Activated naive CD4-positive, alpha-beta T cell treated with anti-CD3 and anti-CD28 coated beads, Interleukin-2, amount 10 ng/mL, durations not matched to agents 7 days and 5 days (primary cell): Measurements from ENCODE around the gene CHPT1.
A peak's percentile ranks its signal among the peaks of the same experiment; 100 is the strongest.

Experiments
- CTCF ChIA-PET: fragments of 350-600 bp; sonication (Branson Sonifier 250); formaldehyde crosslinking; loops from one replicate; lab custom pipeline; 2021; ENCODE audit warnings: antibody characterized with exemption; lab: Charles Lee
- DNase-seq: peaks from one replicate; pipeline ENCODE4 v3.0.0-alpha.2; 2020
- H3K27ac Mint-ChIP-seq: one replicate; pipeline ENCODE4 v1.8.0; 2021; ENCODE audit warnings: mild to moderate bottlenecking, moderate library complexity, mixed read lengths
- H3K27me3 Mint-ChIP-seq: one replicate; pipeline ENCODE4 v1.8.0; 2021; ENCODE audit warnings: mild to moderate bottlenecking, mixed read lengths
- H3K36me3 Mint-ChIP-seq: one replicate; pipeline ENCODE4 v1.8.0; 2021; ENCODE audit warnings: mixed read lengths
- H3K4me1 Mint-ChIP-seq: one replicate; pipeline ENCODE4 v1.8.0; 2021; ENCODE audit warnings: mixed read lengths
- H3K4me3 Mint-ChIP-seq: one replicate; pipeline ENCODE4 v1.8.0; 2021; ENCODE audit warnings: mild to moderate bottlenecking, moderate library complexity, mixed read lengths
- H3K9me3 Mint-ChIP-seq: one replicate; pipeline ENCODE4 v1.8.0; 2021; ENCODE audit warnings: mixed read lengths

The CHPT1 gene

DNA sequence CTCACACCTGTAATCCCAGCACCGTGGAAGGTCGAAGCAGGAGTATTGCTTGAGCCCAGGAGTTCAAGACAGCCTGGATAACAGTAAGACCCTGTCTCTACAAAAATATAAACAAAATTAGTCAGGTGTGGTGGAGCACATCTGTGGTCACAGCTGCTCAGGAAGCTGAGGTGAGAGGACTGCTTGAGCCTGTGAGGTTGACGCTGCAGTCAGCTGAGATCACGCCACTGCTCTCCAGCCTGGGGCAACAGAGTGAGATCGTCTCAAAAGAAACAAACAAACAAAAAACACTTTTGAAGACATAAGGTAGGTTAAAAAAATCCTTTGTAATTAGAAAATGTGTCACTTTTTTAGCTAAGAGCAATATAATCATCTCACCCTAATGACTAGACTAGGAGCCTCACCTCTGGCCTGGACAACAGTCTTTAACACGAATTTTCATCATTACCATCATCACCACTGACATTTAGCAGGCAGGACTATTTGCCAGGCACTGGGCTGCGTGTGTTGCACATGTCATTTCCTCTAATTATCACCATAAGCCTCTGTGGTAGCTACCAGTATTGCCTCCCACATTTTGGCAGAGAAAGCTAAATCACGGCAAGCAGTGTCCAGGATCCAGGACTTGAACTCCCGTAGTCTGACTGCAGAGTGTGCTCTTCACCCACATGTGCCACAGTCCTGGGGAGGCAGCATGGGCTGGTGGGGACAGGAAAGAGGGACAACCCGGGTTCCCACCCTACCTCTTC, 46.5 kb downstream of the CHPT1 start:
- H3K4me3 Mint-ChIP-seq: no peak overlapping the region
- no peaks in the 10 kb centered on the region for H3K27me3 Mint-ChIP-seq
- peak overlapping the region; percentile 6 for H3K27ac Mint-ChIP-seq
- H3K9me3 Mint-ChIP-seq: no peaks in the 10 kb centered on the region
- CTCF ChIA-PET: no interaction called here
- peaks cover 35% of the 10 kb centered on the region for H3K36me3 Mint-ChIP-seq
- peaks cover 16% of the 10 kb centered on the region for H3K4me1 Mint-ChIP-seq
- DNase-seq: peak; percentile 29

DNA sequence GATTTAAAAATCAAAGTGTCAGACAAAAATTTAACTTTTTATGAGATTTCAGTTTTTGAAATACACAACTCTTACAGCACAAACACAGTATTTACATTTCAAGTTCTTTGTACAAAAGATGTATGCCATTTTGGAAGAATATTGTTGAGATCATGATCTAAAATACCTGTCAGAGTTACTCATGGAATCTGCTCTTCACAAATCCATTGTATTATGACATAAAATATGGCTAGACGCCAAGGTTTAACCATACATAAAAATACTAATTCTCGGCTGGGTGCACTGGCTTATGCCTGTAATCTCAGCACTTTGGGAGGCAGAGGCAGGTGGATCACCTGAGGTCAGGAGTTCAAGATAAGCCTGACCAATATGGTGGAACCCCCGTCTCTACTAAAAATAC, 48.0 kb downstream of the CHPT1 start:
- Mint-ChIP-seq H3K27ac (no peak overlapping the region), H3K4me1 (peaks cover 16% of the 10 kb centered on the region), H3K4me3 (no peak overlapping the region), H3K9me3 (no peaks in the 10 kb centered on the region), H3K36me3 (peaks cover 32% of the 10 kb centered on the region), H3K27me3 (no peaks in the 10 kb centered on the region)
- CTCF ChIA-PET: interaction anchor here (1.0 kb wide), 1 partner anchor 14 kb away, joined by 3 read pairs; no protein-coding TSS in a partner anchor
- no peak for DNase-seq

DNA sequence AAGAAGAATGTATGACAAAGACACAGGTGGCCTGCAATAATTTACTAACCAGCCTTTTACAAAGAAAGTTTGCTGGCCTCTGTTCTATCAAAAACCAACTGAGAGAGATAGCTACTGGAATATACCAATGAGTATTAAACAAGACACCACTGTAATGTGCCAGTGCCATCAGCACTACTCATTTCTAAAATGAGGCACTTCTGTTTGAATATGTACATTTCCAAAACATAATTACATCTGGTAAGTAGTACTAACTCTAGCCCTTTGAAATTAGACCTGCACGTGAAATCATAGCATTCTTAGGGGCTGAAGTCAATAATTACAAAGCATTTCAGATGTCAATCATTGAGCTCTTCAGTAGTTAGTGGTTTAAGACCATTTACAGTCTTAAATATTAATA, 48.8 kb downstream of the CHPT1 start:
- Mint-ChIP-seq H3K4me1 (peaks cover 16% of the 10 kb centered on the region), H3K27me3 (no peaks in the 10 kb centered on the region), H3K27ac (no peak overlapping the region), H3K9me3 (no peaks in the 10 kb centered on the region), H3K4me3 (no peak overlapping the region), H3K36me3 (peaks cover 37% of the 10 kb centered on the region)
- no peak for DNase-seq
- CTCF ChIA-PET: interaction anchor here (1.0 kb wide), 2 partner anchors 11 to 14 kb away, joined by 3 read pairs; no protein-coding TSS in a partner anchor

DNA sequence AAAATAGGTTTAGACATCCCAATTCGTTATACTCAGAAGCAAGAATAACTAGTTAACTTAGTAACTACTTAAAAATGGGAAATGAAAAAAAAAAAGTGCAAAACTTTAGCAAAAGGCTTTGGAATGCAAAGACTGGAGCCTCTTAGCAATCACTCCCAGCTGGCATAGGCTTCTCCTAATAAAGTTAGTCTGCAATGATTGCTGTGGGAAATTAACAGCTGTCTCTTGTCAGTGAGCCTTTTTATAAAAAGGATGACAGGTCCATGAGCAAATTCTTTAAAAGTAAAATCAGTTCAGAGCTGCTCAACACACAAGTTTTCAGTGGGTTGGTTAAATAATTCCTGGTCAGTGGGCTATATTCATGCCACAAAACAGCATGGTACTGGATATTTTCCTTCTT, 49.2 kb downstream of the CHPT1 start:
- peaks cover 39% of the 10 kb centered on the region for H3K36me3 Mint-ChIP-seq
- no peaks in the 10 kb centered on the region for H3K9me3 Mint-ChIP-seq
- no peaks in the 10 kb centered on the region for H3K27me3 Mint-ChIP-seq
- no peak for DNase-seq
- H3K27ac Mint-ChIP-seq: no peak overlapping the region
- CTCF ChIA-PET: interaction anchor here (1.0 kb wide), 3 partner anchors 10 to 93 kb away, joined by 3 read pairs; no protein-coding TSS in a partner anchor
- H3K4me1 Mint-ChIP-seq: peaks cover 16% of the 10 kb centered on the region
- H3K4me3 Mint-ChIP-seq: no peak overlapping the region

DNA sequence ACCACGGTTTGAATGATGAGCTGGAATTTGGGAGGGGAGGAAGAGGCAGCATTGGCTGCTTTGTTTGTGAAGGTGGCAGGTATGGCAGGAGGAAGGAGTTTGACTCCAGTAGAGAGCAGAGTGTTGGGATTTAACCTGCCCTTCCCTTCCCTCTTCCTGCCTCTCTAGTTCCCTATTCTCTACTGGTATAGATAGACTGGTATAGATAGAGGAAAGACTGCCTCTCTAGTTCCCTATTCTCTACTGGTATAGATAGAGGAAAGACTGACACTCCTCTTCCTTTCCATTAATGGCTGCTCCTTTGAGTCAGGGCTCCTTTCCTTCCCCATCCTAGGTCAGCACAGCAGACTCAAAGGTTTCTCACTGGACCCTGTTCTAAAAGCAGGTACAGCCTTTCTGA, 50.3 kb downstream of the CHPT1 start:
- DNase-seq: no peak
- no peak overlapping the region for H3K4me3 Mint-ChIP-seq
- H3K4me1 Mint-ChIP-seq: peaks cover 16% of the 10 kb centered on the region
- H3K27ac Mint-ChIP-seq: no peak overlapping the region
- H3K27me3 Mint-ChIP-seq: no peaks in the 10 kb centered on the region
- peaks cover 45% of the 10 kb centered on the region for H3K36me3 Mint-ChIP-seq
- no peaks in the 10 kb centered on the region for H3K9me3 Mint-ChIP-seq
- CTCF ChIA-PET: interaction anchor here (1.0 kb wide), 1 partner anchor 92 kb away, joined by 3 read pairs; no protein-coding TSS in a partner anchor

- CTCF ChIA-PET: interaction anchor here (1.5 kb wide), 1 partner anchor 11 kb away, joined by 4 read pairs; no protein-coding TSS in a partner anchor
- Mint-ChIP-seq H3K4me3 (no peak overlapping the region), H3K36me3 (peaks cover 48% of the 10 kb centered on the region), H3K4me1 (peaks cover 8% of the 10 kb centered on the region), H3K9me3 (no peaks in the 10 kb centered on the region), H3K27me3 (no peaks in the 10 kb centered on the region), H3K27ac (no peak overlapping the region)
- DNase-seq: no peak
These were observed 51.5 kb downstream of the CHPT1 start for GRCh38 chr12:101748907-101749306.

DNA sequence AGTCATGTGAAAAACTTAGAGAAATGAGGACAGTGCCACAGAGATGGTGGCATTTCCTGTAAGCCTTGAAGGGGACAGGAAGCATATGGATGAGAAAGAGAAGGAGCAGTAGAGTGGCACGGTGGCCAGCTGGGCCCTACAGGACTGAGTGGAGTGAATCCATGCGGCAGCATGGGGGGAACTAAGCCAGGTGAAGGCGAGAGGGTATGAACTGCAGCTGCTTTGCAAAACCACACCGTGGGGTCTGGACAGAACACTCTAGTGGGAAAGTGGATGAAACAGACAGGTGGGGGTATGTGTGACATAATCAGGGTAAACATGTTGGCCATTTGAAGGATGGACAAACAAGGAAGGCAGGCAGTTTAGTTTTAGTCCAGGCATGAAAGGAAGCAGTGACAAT, 52.2 kb downstream of the CHPT1 start:
- Mint-ChIP-seq H3K4me3 (no peak overlapping the region), H3K27ac (no peak overlapping the region), H3K27me3 (no peaks in the 10 kb centered on the region), H3K4me1 (peaks cover 2% of the 10 kb centered on the region), H3K9me3 (no peaks in the 10 kb centered on the region), H3K36me3 (peaks cover 43% of the 10 kb centered on the region)
- CTCF ChIA-PET: interaction anchor here (1.5 kb wide), 1 partner anchor 10 kb away, joined by 4 read pairs; no protein-coding TSS in a partner anchor
- DNase-seq: no peak

DNA sequence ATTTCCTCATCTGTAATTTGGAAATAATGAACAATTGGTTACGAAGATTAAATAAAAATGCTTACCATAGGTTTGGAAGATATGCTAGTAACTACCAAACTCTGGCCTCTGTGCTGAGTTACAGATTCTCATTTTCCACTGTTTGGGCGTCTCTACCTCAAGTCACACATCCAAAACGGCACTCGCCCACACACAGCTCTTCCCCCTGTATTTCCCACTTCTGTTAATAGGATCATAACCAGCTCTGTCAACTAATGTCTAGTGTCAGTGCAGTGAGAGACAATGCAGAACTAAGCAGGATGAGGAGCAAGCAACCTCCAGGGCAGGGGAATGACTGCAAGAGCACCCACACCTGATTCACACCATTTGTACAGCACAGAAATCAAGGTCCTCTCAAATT, 52.7 kb downstream of the CHPT1 start:
- Mint-ChIP-seq H3K4me3 (no peak overlapping the region), H3K4me1 (no peaks in the 10 kb centered on the region), H3K9me3 (no peaks in the 10 kb centered on the region), H3K36me3 (peaks cover 43% of the 10 kb centered on the region), H3K27me3 (no peaks in the 10 kb centered on the region), H3K27ac (no peak overlapping the region)
- CTCF ChIA-PET: interaction anchor here (1.5 kb wide), 1 partner anchor 10 kb away, joined by 4 read pairs; no protein-coding TSS in a partner anchor
- DNase-seq: no peak

GRCh38 chr12:101759396-101760047, 62.1 kb downstream of the CHPT1 start:
- no peak overlapping the region for H3K27ac Mint-ChIP-seq
- H3K27me3 Mint-ChIP-seq: no peaks in the 10 kb centered on the region
- DNase-seq: no peak
- peaks cover 29% of the 10 kb centered on the region for H3K36me3 Mint-ChIP-seq
- CTCF ChIA-PET: interaction anchor here (0.6 to 1.8 kb wide), 17 partner anchors 9 to 412 kb away, joined by 3 to 6 read pairs (median 3); no protein-coding TSS in a partner anchor
- no peaks in the 10 kb centered on the region for H3K4me1 Mint-ChIP-seq
- no peaks in the 10 kb centered on the region for H3K9me3 Mint-ChIP-seq
- H3K4me3 Mint-ChIP-seq: no peak overlapping the region

DNA sequence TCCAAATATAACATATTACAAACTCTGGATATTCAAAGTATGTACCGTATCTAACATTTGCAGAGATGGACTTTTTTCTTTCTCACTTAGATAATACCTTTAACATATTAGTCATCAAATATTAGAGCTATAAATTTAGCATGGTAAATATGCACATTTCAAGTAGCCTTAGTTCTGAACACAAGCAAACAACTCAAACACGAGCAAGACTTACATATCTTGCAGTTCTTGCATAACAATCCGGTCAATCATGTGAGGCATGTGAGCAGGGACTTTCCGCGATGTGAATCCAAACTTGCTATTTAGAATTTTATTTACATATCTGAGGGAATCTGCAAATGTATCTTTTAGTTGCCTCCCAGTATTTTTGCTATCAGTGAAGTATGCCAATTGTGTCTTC, 63.9 kb downstream of the CHPT1 start:
- Mint-ChIP-seq H3K4me3 (no peak overlapping the region), H3K27ac (no peak overlapping the region), H3K4me1 (no peaks in the 10 kb centered on the region), H3K9me3 (no peaks in the 10 kb centered on the region), H3K27me3 (no peaks in the 10 kb centered on the region), H3K36me3 (peaks cover 31% of the 10 kb centered on the region)
- CTCF ChIA-PET: no interaction called here
- DNase-seq: no peak

DNA sequence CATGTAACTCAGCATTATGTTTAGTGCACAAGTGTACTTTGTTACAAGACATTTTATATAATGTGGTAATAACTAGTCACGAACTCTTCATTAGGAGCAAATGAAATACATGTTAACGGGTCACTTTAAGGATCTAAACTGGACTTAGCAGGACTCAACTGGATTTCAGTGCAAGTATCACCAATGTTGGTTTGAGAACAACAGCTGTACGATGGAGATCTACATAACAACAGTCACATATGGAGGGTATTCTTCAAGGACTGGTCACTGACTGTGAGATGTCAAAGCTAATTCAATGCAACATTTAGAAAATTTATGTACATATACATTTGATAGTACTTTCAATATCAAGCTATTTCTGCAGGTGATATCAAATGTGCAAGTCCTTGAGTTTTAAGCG, 64.3 kb downstream of the CHPT1 start:
- CTCF ChIA-PET: interaction anchor here (1.1 kb wide), 1 partner anchor 12 kb away, joined by 3 read pairs; no protein-coding TSS in a partner anchor
- no peaks in the 10 kb centered on the region for H3K9me3 Mint-ChIP-seq
- H3K4me1 Mint-ChIP-seq: no peaks in the 10 kb centered on the region
- no peak overlapping the region for H3K4me3 Mint-ChIP-seq
- peaks cover 31% of the 10 kb centered on the region for H3K36me3 Mint-ChIP-seq
- no peak overlapping the region for H3K27ac Mint-ChIP-seq
- no peaks in the 10 kb centered on the region for H3K27me3 Mint-ChIP-seq
- DNase-seq: no peak

DNA sequence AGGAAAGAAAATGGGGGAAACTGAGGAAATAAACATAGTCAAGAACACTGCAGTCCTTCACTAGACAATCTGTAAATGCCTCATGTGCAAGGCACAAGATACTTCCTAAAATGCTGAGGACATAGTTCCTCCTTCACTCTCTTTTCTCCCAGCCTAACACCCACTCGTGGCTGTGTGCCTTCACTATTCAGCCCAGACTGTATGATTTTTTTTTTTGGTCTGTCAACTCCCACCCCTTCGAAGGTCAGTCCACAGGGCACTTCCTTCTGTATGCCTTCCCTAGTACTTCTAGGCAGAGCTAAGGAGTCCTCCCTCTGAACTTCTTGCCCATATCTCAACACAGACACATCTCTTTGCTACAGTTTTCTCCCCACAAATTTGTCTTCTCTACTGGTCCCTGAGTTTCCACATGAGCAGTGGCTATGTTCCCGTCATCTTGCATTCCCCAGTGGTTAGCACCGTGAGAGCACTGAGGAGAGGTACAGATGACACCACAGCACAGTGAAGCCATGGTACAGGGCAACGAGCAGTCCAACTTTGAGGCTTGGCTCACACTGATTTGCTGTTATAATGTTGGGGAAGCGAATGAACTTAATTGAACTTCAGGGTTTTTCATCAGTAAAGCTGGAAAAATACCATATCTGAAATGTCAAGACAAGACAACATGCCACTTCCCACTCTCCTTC, 65.9 kb downstream of the CHPT1 start:
- CTCF ChIA-PET: no interaction called here
- no peaks in the 10 kb centered on the region for H3K4me1 Mint-ChIP-seq
- DNase-seq: no peak
- H3K4me3 Mint-ChIP-seq: no peak overlapping the region
- no peaks in the 10 kb centered on the region for H3K9me3 Mint-ChIP-seq
- peaks cover 31% of the 10 kb centered on the region for H3K36me3 Mint-ChIP-seq
- H3K27me3 Mint-ChIP-seq: no peaks in the 10 kb centered on the region
- H3K27ac Mint-ChIP-seq: no peak overlapping the region

DNA sequence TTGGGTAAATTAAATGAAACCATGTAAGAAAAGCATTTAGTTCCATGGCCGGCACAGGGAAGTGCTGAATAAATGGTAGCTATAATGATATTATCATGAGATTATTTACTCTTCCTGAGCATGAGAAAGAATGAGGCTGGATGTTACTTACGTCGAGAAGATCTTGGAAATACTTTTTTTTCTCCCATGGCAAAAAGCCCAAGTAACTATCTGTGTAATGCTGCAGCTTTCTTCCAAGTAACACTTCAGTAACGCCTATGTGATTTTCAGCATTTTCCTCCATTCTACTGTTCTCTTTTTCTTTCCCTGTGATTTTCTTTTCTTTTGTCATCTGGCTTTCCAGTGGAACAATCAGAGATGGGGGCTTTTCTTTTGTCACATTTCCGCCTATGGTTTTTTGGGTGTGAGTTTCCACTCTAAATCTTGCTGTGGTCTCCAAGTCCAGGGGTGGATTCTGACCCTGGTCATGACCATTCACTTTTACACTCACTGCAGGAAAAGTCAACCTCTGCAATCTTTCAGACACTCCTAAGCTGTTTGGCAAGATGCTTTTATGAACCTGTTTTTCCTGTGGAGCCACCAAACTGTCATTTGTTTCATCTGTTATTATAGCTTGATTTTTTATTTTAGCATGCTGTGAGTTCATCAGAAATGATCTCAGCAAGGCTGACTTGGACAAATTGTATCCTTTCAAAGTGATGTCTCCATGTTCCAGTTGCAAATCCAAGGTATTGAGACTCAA, 66.8 kb downstream of the CHPT1 start:
- no peaks in the 10 kb centered on the region for H3K27me3 Mint-ChIP-seq

More for the DNA sequence above, 66.8 kb downstream of the CHPT1 start:
- CTCF ChIA-PET: no interaction called here
- peak overlapping the region; percentile 31 for H3K27ac Mint-ChIP-seq
- no peak overlapping the region for H3K4me3 Mint-ChIP-seq
- H3K36me3 Mint-ChIP-seq: peaks cover 28% of the 10 kb centered on the region
- DNase-seq: no peak
- H3K4me1 Mint-ChIP-seq: no peaks in the 10 kb centered on the region
- no peaks in the 10 kb centered on the region for H3K9me3 Mint-ChIP-seq
